ENCODE results near the gene SHISAL1. TPM values are rescaled to one million over a fixed set of nuclear protein-coding genes. Genes with fewer than 3 reads are reported as not detected.
A peak's percentile ranks its signal among the peaks of the same experiment; 100 is the strongest.

The SHISAL1 gene
- total RNA-seq, 2 donors from 2014 or later, result 9.8 to 12.7 TPM

DNA sequence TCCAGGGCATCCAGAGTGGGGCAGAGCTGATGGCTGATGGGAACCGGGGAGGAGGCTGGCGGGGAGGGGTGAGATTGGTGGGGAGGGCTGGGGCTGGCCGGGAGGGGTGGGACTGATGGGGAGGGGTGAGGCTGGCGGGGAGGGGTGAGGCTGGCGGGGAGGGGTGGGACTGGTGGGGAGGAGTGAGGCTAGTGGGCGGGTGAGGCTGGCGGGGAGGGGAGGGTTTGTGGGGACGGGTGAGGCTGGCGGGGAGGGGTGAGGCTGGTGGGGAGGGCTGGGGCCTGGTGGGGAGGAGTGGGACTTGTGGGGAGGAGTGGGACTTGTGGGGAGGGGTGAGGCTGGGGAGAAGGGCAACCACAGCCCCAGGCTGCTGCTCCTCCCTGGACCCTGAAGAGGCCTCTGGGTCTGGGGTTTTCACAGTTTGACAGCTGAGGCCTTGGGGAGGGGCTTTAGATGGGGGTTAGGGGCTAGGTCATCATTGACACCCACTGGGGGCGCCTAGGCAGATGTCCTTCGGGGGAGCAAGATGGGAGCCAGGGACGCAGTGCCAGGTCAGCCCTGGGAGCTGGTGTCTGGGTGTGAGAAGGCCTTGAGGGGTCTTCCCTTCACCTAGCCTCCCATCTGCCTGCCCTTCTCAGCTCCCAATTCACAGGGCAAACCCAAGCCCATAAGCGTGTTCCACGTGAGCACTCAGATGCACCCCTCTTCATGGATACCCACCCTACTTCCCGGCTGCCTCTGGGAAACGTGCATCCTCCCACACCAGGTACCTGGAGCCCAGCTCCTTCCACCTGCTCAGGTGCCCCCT is 105.4 kb downstream of the SHISAL1 start:
- peak; percentile 62 for DNase-seq (ENCODE audit: low spot score)
- intact Hi-C loops (cut with DNase I), result no loop called here

DNA sequence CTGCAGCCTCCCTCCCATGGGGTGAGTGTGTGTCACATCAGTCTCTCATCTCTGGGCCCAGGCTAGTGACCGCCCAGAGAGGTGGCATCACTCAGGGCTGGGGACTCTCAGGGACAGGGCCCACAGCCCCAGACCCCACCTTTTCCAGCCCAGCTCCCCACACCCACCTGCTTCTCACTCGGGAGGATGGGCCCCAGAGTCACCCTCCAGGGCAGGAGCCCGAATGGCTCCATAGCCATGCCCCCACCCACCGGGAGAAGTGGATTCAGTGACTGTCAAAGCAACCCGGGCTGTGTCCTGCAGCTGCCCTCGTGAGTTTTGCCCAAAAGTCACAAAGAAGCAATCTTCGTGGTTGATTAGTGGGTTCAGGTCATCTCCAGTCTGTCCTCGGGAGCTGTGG is 106.1 kb downstream of the SHISAL1 start:
- DNase-seq (ENCODE audit: low spot score), result peak; percentile 72
- intact Hi-C loops (cut with DNase I), result no loop called here

DNA sequence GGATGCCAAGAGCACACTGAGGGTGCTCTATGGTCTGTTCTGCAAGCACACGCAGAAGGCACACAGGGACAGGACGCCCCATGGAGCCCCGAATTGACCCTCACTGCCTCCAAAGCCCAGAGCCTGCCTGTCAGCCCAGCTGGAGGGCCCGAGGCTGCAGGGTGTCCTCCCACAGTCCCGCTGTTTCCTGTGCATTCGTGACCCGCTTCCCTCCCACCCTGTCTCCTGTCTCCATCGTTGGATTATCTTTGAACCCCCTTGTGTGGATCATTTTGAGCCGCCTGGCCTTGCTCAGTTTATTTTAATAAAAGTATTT is 106.5 kb downstream of the SHISAL1 start:
- DNase-seq (ENCODE audit: low spot score), result peak; percentile 51
- intact Hi-C loops (cut with DNase I), result no loop called here

DNA sequence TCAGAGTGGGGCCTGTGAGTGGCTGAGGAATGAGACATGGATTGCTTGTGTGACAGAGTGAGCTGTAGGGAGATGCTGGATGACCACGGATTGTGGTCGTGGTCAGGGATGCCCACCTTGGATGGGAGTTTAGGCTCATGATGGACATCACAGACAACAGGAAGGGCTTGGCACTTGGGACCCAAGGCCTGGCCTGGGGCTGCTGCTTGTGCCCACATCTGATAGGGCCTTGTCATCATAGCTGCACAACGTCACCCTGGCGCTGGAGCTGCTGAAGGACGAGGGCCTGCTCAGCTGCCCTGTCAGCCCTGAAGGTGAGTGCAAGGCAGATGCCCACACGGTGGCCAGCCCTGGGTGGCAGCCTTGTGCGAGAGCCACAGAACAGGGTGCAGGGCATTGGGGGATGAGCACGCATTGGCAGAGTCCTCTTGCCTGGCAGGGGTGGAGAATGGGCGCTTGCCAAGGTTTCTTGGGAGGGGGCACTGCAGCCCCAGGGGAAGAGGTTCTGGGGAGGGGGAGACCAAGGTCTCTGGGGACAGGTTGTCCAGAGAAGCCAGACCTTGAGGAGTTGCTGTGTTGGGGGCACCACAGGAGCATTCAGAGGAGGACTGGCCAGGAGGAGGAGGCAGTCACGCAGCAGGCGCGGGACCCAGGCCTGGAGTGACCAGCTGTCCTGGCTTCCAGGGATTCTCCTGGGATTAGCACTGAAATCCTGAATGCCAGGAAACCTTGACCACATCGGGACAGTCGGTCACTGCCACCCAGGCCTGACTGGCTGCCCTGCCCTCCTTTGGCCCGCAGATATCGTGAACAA is 107.0 kb downstream of the SHISAL1 start:
- intact Hi-C loops (cut with DNase I), result no loop called here
- peak; percentile 68 for DNase-seq (ENCODE audit: low spot score)

DNA sequence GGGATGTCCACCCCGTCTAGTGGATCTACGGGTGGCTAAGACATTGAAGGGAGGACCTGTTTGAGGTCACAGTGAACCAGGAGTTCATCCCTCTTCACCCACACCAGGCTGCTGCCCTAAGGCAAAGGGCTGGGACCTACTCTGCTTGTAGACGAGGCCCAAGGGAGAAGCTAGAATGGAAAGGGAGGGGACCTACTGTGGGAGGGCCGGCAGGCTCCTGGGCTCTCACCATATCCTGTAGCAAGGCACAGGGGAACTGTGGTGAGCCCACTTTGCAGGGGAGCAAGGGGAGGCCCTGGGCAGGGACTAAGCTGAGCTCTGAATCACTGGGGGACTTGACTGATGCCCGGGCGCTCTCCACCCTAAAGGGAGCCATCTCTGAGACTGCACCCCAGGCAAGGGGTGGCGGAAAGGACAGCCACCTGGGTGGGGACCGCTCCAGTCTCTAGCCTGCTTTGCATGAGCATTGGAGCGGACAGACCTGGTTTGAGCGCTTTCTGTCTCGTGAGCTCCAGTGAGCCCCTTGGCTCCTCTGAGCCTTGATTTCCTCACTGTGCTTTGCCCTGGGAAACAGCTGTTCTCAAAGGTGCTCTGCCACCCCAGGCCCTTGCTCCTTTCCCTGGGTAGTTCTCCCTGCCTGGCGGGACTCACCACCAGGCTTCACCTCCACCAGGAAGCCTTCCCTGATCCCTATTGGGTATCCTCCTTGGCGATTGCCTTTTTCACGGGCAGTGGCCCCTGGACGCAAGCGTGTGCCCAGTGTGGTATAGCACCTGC is 107.8 kb downstream of the SHISAL1 start:
- intact Hi-C loops (cut with DNase I), result no loop called here
- DNase-seq (ENCODE audit: low spot score), result peak; percentile 67

DNA sequence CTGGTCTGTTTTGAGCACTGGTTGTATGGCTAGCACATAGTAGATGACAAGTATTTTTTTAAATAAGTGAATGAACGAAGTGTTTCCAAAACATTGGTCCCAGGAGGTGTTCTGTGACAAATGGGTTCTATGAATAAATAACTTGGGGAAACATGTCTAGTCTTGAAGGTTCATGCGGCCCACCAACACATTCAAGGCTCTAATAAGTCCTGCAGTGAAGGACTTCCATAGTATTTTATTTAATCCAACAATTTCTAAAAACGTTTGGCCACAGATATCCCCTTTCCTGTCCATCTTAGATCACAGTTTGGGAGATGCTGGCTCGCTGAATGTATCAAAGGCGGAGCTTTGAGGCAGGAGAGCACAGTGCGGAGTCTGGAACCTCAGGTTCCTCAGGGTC is 109.5 kb downstream of the SHISAL1 start:
- intact Hi-C loops (cut with DNase I), result no loop called here
- DNase-seq (ENCODE audit: low spot score), result no peak

DNA sequence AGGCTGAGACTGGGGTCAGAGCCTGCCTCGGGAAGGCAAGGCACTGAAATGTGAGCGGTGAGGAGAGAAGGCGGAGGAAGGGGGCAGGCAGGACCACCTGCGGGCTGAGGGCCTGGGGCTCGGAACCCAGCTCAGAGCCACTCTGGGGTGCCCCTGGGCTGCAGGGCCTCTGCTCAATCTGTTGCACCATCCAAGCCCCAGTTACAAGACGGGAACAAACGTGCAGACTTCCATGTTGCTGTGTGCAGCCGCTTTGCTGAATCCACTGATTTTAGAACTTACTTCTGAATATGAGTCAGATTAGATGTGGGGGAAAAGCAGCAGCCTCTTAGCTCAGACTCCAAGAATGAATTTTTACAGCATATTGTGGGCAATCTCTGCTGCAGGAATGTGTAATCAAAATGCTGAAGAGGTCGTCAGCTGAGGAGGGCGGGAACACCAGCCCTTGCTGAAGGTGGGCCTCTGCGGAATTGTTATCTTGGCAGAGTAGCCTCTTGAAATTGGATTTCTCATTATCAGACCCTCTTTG is 110.4 kb downstream of the SHISAL1 start:
- peak; percentile 64 for DNase-seq (ENCODE audit: low spot score)
- intact Hi-C loops (cut with DNase I), result no loop called here

DNA sequence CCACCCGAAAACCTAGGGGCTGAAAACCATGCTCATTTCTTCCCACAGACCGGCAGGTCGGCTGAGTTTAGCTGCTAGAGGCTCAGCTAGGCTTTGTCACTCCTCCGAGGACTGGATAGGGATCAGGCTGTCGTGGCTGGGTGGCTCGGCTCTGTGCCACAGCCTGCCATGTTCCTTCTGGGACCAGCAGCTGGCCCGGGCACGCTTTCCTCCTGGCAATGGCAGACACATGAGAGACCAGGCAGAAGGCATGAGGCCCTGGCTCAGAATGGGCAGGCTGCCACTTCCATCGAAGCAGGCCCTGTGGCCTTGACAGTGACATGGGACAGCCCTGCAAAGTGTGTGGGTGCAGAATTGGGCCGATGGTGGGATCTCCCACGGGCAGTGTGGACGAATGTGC is 111.1 kb downstream of the SHISAL1 start:
- intact Hi-C loops (cut with DNase I), result no loop called here
- no peak for DNase-seq (ENCODE audit: low spot score)

DNA sequence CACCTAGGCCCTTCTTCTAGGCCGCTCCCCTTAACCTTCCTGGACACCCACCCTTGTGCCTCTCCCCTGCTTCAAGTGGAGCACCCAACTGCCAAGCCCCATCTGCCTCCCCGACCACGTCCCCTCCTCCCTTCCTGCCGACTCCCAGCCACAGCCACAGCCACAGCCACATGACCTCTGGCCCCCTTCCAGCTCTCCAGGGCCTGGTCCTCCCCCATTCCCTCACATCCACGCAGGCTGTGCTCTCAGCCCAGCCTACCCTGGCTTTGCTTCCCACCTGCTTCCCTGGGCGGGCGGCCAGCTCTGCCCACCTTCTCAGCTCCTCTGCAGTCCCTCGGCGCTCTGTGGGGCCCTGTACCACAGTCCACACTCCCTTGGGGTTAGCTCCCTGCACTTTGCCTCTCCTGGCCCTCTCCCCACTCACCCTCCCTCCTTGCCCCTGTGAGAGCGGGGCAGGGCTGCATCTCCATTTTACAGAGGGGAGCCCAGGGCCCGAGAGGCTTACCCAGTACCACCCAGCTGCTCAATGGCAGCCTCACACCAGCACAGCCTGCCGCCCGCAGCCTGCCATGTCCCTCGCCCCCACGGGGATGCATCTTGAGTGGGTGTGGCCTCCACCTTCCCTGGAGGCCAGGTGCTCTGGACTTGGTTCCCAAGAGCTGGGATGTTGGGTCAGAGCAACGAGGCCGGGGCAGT is 111.7 kb downstream of the SHISAL1 start:
- intact Hi-C loops (cut with DNase I), result no loop called here
- peak; percentile 66 for DNase-seq (ENCODE audit: low spot score)

DNA sequence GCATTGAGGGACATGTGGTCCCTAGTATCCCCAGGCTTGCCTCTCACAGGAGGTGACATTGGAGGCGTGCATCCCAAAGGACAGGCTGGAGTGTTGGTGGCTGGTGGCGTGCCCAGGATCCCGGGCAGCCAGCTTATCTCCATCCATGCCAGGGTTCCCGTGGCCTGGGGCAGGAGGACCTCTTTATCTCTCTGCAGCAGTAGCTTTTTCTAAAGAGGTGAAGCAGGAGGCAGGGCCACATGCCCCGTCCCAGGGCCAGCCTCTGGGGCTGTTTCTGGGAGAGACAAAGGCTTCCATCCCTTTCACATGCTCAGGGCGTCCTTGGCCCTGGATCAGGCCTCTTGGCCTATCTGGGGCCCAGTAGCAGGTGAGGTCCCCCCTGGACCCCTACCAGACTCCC is 112.3 kb downstream of the SHISAL1 start:
- DNase-seq (ENCODE audit: low spot score), result peak; percentile 76
- intact Hi-C loops (cut with DNase I), result no loop called here

DNA sequence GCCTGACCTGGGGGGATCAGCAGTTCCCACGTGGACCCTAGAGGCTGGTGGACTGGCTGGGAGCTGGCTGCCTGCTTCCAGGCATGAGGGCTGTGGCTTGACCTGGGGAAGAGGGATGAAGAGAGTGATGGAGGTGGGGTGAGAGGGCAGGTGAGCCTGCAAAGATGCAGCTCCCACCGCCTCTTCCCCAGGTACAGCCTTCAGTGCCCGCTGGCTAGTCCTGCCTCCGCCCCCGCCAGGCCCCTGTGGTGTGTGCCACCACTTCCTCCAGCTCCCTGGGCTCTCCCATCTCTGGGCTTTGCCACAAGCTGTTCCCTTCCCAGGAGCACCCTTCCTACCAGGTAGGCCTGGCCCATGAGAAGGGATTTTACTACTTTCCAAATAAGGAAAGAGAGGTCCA is 112.9 kb downstream of the SHISAL1 start:
- DNase-seq (ENCODE audit: low spot score), result peak; percentile 69
- intact Hi-C loops (cut with DNase I), result no loop called here

DNA sequence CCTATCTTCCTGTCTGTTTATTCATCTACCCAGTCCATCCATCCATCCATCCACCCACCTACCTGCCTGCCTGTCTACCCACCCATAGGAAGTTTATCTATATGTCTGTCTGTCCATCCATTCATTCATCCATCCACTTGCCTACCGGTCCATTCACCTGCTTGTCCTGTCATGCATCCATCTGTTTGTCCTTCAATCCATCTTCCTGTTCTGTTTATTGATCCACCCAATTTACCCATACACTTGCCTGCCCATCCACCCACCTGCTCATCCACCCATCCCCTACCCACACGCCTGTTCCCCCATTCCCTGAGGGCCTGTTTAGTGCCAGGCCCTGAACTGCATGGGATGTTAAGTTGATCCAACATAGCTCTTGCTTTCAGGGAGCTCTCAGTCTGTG is 113.6 kb downstream of the SHISAL1 start:
- DNase-seq (ENCODE audit: low spot score), result no peak
- intact Hi-C loops (cut with DNase I), result no loop called here

DNA sequence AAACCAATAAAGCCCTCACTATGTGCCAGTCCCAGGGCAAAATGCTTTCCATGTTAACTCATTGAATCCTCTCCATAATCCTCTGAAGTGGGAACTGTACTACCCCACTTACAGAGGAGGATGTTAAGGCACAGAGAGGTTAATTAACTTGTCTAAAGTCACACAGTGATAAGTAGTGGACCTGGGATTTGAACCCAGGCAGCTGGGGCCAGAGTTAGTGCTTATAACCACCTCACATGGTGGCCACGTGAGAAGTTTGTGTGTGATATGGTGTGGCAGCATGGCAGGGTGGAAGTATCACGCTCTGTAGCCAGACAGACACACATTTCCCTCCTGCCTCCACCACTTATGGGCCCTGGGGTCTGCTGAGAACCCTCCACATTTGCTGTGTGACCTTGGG is 115.5 kb downstream of the SHISAL1 start:
- intact Hi-C loops (cut with DNase I), result no loop called here
- no peak for DNase-seq (ENCODE audit: low spot score)

DNA sequence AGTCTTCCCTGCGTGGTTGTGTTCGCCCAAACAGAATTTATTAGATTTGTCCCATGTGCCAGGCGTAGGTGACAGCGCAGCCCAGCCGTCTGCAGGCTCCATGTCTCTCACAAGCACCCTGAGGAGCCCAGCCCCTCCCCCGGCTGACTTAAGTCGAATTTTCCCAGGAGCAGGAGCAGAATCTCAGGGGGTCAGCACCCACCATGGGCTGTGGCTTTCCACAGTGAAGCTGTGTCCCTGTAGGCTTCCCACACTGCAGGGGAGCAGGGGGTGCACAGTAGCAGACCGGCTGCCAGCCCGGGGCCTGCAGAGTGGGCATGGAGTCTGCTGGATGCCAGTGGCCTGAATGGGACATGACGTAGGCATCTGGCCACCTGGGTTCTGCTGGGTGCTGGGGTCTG is 116.0 kb downstream of the SHISAL1 start:
- peak; percentile 63 for DNase-seq (ENCODE audit: low spot score)
- intact Hi-C loops (cut with DNase I), result no loop called here

DNA sequence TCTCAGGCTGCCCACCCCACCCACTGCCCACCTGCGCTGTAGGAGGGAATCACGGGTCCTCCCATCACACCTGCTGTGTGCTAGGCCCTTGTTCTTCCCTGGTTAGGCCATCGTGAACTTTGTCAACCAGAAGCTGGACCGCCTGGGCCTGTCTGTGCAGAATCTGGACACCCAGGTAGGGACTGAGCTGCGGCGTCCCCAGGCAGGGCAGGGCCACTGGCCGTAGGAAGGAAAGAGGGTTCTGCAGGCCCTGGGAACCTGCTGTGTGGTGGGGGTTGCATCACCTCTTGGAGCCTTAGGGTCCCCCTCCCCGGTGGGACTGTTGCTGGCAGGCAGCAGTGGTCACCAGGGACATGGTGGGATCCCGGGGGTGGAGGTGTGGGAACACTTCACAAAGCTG is 116.5 kb downstream of the SHISAL1 start:
- DNase-seq (ENCODE audit: low spot score), result peak; percentile 45
- intact Hi-C loops (cut with DNase I), result no loop called here

DNA sequence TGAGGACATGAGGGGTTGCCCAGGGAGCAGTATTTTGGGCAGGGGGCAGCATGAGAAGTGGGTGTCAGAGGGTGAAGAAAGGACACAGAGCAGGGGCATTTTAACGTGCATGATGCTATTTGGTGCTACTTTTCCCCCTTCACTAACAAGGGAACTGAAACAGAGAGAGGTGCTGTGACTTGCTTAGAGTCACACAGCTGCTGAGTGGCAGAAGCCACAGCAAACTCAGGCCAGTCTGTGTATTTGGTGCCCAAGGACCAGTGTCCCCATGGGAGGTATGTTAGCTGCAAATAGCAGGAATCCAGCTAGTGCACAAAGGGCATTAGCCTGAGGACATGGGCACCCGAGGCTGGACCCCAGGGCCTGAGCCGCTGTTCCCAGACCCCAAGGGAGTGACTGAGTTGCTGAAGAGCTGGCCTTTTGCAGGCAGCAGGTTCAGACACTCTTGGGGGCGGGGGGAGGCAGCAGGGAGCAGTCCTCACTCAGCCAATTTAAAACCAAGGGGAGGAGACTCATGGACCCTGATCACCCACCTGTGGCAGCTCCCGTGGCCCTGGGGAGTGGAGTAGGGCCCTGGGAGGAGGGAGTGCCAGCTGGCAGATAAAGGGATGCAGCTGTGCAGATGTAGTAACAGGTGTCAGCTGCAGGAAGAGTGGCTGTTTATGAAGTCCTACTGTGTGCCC is 117.4 kb downstream of the SHISAL1 start:
- intact Hi-C loops (cut with DNase I), result no loop called here
- peak; percentile 71 for DNase-seq (ENCODE audit: low spot score)

DNA sequence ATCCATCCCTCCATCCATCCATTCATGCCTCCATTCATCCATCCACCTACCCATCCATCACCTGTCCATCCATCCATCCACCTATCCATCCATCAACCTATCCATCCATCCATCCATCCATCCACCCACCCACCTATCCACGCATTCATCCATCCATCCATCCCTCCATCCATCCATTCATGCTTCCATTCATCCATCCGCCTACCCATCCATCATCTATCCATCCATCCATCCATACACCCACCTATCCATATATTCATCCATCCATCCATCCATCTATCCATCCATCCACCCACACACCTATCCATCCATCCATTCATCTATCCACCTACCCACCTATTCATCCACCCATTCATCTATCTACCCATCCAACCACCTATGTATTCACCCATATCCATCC is 118.2 kb downstream of the SHISAL1 start:
- intact Hi-C loops (cut with DNase I), result no loop called here
- no peak for DNase-seq (ENCODE audit: low spot score)

All from posterior vena cava (tissue), 2 donors.